GM12892 (cell line): Measurements from ENCODE around the gene KCTD16.

ENCODE experiments used
- DNase-seq: peaks from one replicate; pipeline ENCODE4 v3.0.0; 2011; ENCODE audit not compliant: insufficient read length
- FAIRE-seq: peaks from 2 replicates; lab custom pipeline; 2011; peaks lifted over from hg19 to GRCh38; lab: Jason Lieb, UNC
- POLR2A ChIP-seq: IDR thresholded peaks from 2 replicates; pipeline ENCODE4 v1.6.1; 2011; ENCODE audit warnings: low read depth, low read length, control low read depth
- POLR2AphosphoS5 ChIP-seq: IDR thresholded peaks from 2 replicates; pipeline ENCODE4 v1.6.1; 2011; ENCODE audit warnings: low read depth, low read length, control low read depth
- TAF1 ChIP-seq: IDR thresholded peaks from 2 replicates; pipeline ENCODE4 v1.6.1; 2011; ENCODE audit warnings: low read depth, mild to moderate bottlenecking, control low read depth, low read length, borderline replicate concordance

The KCTD16 gene

DNA sequence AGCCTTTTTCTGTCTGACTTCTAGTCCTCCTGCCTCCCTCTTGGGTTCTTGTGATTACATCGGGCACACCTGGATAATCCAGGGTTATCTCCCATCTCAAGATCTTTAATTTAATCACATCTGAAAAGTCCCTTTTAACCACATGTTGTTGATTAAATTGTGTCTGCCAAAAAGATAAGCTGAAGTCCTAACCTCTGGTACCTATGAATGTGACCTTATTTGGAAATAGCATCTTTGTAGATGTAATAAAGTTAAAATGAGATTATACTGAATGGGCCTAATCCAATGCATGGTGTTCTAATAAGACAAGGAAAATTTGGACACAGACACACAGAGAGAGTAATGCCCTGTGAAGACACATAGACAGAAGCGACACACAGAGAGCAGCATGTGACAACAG lies 232.4 kb downstream of the KCTD16 start:
- TF ChIP-seq POLR2A = no peak
- TF ChIP-seq TAF1 = no peak
- no peak for TF ChIP-seq POLR2AphosphoS5
- no peak for DNase-seq
- FAIRE-seq = no peak

DNA sequence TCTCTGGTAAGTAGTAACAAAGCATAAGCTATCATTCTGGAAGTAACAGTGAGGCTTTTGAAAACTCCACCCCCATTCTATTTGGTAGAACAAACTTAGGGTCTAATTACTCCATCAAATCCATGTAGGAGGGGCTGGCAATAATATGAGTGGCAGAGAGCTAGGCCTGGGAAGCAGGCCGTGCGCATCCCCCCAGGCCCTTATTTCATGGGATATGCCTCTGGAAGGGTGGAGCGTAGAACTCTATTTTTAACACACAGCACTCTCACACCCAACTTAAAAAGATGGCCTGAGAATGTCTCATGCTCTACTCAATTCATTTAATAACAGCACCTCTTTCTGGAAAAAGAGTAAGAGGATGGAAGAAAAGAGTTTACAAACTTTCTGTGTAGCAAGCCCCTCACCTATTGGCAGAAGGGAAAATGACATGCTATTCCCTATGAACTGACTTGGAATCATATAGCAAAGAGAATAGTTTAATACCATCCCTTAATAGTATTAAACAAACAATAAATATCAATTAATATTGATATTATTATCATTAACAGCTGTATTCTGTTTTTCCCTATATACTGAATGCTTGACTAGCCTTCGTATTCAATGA lies 233.2 kb downstream of the KCTD16 start:
- FAIRE-seq (no peak), DNase-seq (no peak)
- no peak for TF ChIP-seq POLR2AphosphoS5
- no peak for TF ChIP-seq TAF1
- TF ChIP-seq POLR2A = no peak

DNA sequence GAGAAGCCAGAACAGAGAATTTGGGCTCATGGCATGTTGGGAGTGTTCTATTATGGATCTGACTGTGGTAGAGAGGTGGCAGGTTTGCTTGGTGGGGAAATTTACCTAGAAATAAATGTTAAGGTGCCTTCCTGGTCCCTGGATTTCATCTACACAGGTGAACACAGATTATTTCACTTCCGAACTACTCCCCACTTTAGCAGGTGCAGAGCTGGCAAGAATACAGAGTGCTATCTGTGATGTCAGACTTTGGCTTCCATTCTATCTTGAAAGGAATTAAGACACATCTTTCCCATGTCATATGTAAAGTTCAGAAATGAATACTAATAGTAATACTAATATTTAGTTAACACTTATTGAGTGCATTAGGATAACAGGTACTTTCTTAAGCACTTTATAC lies 234.0 kb downstream of the KCTD16 start:
- FAIRE-seq = no peak
- no peak for TF ChIP-seq POLR2AphosphoS5
- no peak for TF ChIP-seq POLR2A
- no peak for TF ChIP-seq TAF1

DNA sequence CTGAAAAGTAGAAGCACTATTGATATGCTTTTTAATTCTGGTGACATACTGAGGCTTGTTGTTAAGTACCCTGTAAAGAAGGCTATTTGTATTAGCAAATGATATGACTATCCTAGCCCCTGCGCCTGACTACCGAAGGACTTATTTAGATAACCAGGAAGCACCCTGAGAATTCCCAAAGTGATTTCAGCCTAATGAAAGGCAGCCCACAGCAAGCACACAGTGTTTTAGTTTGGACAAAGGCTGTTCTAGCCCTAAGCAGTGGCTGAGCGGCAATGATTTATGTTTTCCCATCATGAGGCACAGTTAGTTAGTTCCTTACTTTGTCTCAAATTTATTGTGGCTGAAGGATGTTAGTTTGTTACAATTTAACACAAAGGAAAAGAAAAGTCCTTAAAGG lies 235.3 kb downstream of the KCTD16 start:
- FAIRE-seq (no peak), DNase-seq (no peak)
- TF ChIP-seq TAF1 (no peak), POLR2A (no peak)

More for the DNA sequence above, 234.0 kb downstream of the KCTD16 start:
- no peak for DNase-seq

DNA sequence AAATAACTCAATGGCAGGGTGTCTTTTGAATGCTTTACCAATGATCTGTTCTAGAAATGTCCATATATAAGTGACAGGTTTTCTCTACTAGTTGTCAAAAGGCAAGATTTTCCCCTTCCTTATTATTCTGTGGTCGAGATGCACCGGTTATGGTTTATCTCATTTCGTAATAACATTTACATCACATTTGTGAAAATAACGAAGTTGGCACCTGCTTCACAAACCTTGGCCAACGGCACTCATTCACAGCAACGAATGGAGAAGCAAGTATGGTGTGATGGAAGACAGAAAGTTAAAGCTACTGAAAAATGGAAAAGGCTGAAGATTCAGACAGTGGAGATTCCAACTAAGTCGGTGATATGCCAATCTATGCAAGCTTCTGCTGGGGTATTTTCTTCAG lies 235.8 kb downstream of the KCTD16 start:
- TF ChIP-seq TAF1 (no peak), POLR2AphosphoS5 (no peak), POLR2A (no peak)
- DNase-seq (no peak), FAIRE-seq (no peak)

DNA sequence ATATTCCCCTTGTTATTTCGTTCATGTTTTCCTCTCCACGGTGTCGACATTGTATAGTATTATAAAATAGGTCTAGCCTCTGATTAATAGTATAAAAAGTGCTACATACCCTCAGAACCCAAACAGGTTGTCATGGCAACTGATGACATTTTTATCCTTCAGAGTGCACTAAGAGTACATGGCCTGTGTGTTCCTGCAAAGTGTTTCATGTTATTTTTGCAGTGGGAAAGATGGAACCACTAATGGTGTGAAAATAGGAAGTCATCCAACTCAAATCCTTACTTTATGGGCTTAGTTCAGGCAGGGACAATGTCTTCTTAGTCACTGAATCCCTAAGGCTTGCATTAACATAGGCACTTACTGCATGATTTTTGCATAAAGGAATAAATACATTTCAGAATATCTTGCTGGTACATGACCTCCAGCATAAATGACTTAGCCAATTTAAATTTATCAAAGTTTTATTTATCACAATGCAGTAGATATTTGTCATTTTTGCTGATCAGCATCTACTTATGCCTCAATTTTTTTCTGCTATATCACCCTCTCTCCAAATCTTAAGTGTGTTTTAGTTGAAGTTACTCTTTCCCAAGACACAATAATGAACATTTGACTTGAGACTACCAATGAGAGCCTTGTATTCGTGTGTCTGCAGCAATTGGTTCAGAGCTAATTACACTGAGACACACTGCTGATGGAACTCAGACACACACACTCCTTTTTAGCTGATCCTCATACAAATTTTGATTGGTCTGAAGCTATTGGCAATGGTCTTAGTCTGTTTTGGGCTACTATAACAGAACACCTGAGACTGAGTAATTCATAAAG lies 243.7 kb downstream of the KCTD16 start:
- no peak for TF ChIP-seq POLR2A
- no peak for TF ChIP-seq POLR2AphosphoS5
- TF ChIP-seq TAF1 = no peak
- FAIRE-seq = no peak
- DNase-seq = no peak

DNA sequence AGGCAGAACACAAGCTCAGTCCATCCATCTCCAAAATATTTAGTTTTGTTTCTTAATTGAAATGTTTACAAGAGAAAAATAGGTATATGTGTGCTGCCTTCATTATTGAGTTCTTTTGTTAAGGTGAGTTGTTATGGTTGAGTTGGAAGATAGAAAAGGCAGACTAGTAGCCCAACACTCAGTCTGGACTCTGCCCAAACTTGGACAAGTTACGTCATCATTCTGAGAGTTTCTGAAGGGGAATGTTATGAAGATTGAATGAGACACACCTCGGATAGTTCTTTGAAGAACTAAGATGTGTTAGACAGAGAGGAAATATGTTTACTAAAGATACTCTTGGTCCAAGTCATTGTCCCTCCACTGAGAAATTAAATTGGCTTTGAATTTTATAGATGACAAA lies 245.5 kb downstream of the KCTD16 start:
- DNase-seq (no peak), FAIRE-seq (no peak)
- TF ChIP-seq POLR2A = no peak
- no peak for TF ChIP-seq POLR2AphosphoS5
- no peak for TF ChIP-seq TAF1

DNA sequence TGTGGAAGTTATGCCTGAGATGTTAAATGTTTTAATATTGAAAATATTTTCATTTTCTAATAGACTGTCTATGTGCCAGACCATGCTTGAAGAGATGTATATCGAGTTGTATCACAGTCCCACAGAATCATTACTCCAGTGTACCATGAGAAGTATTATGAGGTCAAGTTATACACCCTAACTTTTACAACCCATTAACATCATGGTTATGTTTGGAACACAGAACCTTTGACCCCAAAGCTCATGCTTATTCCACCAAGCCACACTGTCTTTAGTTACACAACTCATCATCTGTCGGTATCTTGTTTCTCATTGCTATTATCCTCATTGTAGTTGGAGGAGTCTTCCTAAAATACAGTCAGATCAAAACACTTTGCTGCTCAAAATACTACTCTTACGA lies 248.0 kb downstream of the KCTD16 start:
- no peak for TF ChIP-seq TAF1
- TF ChIP-seq POLR2A = no peak
- no peak for TF ChIP-seq POLR2AphosphoS5
- FAIRE-seq (no peak), DNase-seq (no peak)

DNA sequence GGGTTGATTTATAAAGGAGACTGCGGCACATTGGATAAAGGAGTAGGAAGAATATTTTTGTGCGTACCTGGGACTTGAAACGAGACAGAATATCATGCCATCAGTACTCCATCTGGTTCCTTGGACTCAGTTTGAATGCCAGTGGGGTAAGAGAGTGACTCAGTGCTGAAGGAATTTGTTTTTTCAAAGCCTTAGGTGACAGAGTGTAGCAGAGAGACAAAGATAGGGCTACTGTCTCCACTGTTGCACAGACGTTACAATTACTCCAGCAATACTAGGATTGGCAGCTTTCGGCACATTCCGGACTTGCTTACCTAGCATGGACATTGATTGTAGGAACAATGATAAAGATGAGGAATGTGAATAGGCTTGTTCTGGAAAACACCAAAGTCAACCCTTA lies 250.7 kb downstream of the KCTD16 start:
- DNase-seq (no peak), FAIRE-seq (no peak)
- TF ChIP-seq POLR2AphosphoS5 (no peak), POLR2A (no peak), TAF1 (no peak)

DNA sequence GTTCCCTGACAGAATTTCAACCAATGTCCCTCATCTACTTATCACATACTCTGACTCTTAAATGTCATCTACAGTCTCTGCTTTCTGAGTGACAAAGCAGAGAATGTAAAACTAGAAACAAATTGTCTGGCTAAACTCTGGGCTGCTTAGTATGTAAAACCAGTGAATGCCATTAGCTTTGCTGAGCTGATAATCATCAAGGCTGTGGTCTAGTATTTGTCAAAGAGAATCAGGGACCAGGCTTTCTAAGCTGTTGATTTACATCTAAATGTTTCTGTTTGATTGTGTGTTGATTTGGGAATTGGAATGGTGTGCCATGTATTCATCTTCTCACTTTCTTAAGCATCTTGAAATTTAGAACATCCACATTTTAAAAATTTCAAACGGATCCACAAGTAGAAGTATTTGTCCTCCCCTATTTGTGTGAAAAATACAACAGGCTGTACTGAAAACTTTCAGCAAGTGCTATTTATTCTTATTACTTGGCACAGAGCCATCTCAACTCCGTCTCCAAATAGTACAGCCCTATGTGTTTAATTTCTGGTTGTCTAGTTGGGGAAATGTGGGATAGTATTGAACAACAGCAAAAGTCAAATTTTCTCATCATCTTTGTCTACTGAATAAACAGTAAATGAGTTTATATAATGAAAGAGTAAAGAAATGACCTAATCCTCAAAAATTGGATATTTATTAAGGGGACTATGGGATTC lies 251.5 kb downstream of the KCTD16 start:
- DNase-seq (no peak), FAIRE-seq (no peak)
- no peak for TF ChIP-seq TAF1
- TF ChIP-seq POLR2AphosphoS5 = no peak
- no peak for TF ChIP-seq POLR2A

DNA sequence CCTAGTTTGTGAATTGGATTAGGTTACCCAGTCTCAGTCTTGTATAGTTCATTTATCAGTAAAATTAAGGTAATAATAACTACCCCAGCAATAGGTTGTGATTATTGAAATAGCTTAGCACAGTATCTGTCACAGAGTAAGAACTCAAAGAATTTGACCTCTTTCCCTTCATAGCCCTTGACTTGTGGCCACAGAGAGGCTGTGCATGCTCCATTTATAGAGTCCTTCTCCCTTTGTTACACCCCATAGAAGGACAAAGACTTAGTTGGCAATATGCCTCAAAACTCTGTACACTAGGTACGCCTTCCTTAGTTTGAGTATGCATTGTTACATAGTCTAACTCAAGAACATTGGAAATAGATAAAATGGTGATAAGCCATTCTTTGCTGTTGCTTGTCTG lies 257.2 kb downstream of the KCTD16 start:
- no peak for FAIRE-seq
- no peak for DNase-seq
- TF ChIP-seq POLR2AphosphoS5 = no peak
- no peak for TF ChIP-seq TAF1
- TF ChIP-seq POLR2A = no peak

DNA sequence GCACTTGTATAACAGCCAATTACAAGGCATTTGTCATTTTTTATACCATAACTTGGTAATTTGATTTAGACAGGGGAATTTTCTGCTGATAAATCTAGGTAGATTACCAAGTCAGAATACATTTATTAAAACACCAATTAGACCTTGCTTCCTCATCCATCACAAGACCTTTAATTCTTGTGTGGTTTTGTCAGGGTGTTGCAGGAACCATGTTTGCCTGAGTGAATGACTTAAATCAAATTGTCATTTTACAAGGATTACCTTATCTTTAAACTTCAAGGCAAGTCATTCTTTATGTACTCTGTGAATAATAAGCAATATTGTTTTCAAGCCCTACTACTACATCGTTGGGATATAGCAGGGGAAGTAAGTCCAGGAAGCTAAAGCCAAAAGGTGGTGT lies 257.7 kb downstream of the KCTD16 start:
- FAIRE-seq (no peak), DNase-seq (no peak)
- TF ChIP-seq POLR2A (no peak), POLR2AphosphoS5 (no peak), TAF1 (no peak)
